AG08395 (cell line): ENCODE results near the gene KCNAB2.
"Not testable (repeated sequence)": the region's sequence is repeated elsewhere in the genome, so short reads cannot be mapped to it uniquely, and the experiment has no call there.

Experiments
- DNase-seq: peaks from one replicate; pipeline ENCODE4 v3.0.0; 2012; ENCODE audit warnings: mixed read lengths, low spot score

KCNAB2 gene

GRCh38 chr1:6057170-6057845 is 11.6 kb downstream of the KCNAB2 start:
- no peak for DNase-seq

GRCh38 chr1:6059866-6060265 is 14.2 kb downstream of the KCNAB2 start:
- DNase-seq = no peak

GRCh38 chr1:6062670-6063069 is 17.0 kb downstream of the KCNAB2 start:
- no peak for DNase-seq

GRCh38 chr1:6063532-6064053 is 17.9 kb downstream of the KCNAB2 start:
- DNase-seq = not testable (repeated sequence)

- DNase-seq = no peak
These were observed 19.6 kb downstream of the KCNAB2 start for GRCh38 chr1:6065093-6065858.

- no peak for DNase-seq
These were observed 21.0 kb downstream of the KCNAB2 start for GRCh38 chr1:6066680-6067079.

GRCh38 chr1:6068073-6068472 is 22.4 kb downstream of the KCNAB2 start:
- DNase-seq = no peak

- no peak for DNase-seq
These were observed 23.2 kb downstream of the KCNAB2 start for GRCh38 chr1:6068932-6069331.

GRCh38 chr1:6069573-6069972 is 23.9 kb downstream of the KCNAB2 start:
- DNase-seq = no peak

GRCh38 chr1:6070450-6070974 is 24.8 kb downstream of the KCNAB2 start:
- DNase-seq = no peak

- no peak for DNase-seq
These were observed 25.5 kb downstream of the KCNAB2 start for GRCh38 chr1:6071219-6071618.

GRCh38 chr1:6072774-6073479 is 27.2 kb downstream of the KCNAB2 start:
- DNase-seq = no peak

- DNase-seq = no peak
These were observed 27.9 kb downstream of the KCNAB2 start for GRCh38 chr1:6073480-6074053.

GRCh38 chr1:6074192-6074901 is 28.7 kb downstream of the KCNAB2 start:
- no peak for DNase-seq

- no peak for DNase-seq
These were observed 30.1 kb downstream of the KCNAB2 start for GRCh38 chr1:6075748-6076147.

GRCh38 chr1:6077061-6077460 is 31.4 kb downstream of the KCNAB2 start:
- not testable (repeated sequence) for DNase-seq

- DNase-seq = no peak
These were observed 31.8 kb downstream of the KCNAB2 start for GRCh38 chr1:6077506-6077905.

- DNase-seq = no peak
These were observed 32.2 kb downstream of the KCNAB2 start for GRCh38 chr1:6077919-6078318.

GRCh38 chr1:6080469-6080868 is 34.8 kb downstream of the KCNAB2 start:
- DNase-seq = no peak

GRCh38 chr1:6081901-6082300 is 36.2 kb downstream of the KCNAB2 start:
- no peak for DNase-seq

GRCh38 chr1:6082430-6082971 is 36.8 kb downstream of the KCNAB2 start:
- DNase-seq = peak; percentile 65
